Calu3 (cell line): ENCODE data around the gene C6orf136. TPM values are rescaled to one million over a fixed set of nuclear protein-coding genes. Genes with fewer than 3 reads are reported as not detected.

Experiments
- BruUV-seq: library from RNA; stranded (reverse); fragments of 400-500 nt; replicated peaks from 2 replicates; lab custom pipeline; 2021; lab: Mats Ljungman, UMichigan
- CTCF ChIA-PET: fragments of 300-600 bp; sonication (Branson Sonifier 250); formaldehyde crosslinking; loops from one replicate; lab custom pipeline; 2022; ENCODE audit warnings: antibody characterized with exemption; lab: Charles Lee
- DNase-seq: peaks from one replicate; pipeline ENCODE4 v3.0.0; 2022
- H3K27ac Mint-ChIP-seq: one replicate; pipeline ENCODE4 v1.8.0; 2022; ENCODE audit warnings: mixed read lengths; ENCODE audit not compliant: unreplicated experiment
- H3K27me3 Mint-ChIP-seq: one replicate; pipeline ENCODE4 v1.8.0; 2022; ENCODE audit warnings: mixed read lengths; ENCODE audit not compliant: unreplicated experiment
- H3K36me3 Mint-ChIP-seq: one replicate; pipeline ENCODE4 v1.8.0; 2022; ENCODE audit warnings: mild to moderate bottlenecking, moderate library complexity, mixed read lengths; ENCODE audit not compliant: insufficient read depth, unreplicated experiment
- H3K4me1 Mint-ChIP-seq: one replicate; pipeline ENCODE4 v1.8.0; 2022; ENCODE audit warnings: mild to moderate bottlenecking, low read depth, mixed read lengths; ENCODE audit not compliant: unreplicated experiment
- H3K4me3 Mint-ChIP-seq: one replicate; pipeline ENCODE4 v1.8.0; 2022; ENCODE audit warnings: mild to moderate bottlenecking, low read depth, moderate library complexity, mixed read lengths; ENCODE audit not compliant: unreplicated experiment
- H3K9me3 Mint-ChIP-seq: one replicate; pipeline ENCODE4 v1.8.0; 2022; ENCODE audit warnings: low read depth, mixed read lengths; ENCODE audit not compliant: unreplicated experiment
- CTCF ChIP-seq: fragments of 200-600 bp; IDR thresholded peaks from one replicate; pipeline ENCODE4 v1.8.0; 2022; ENCODE audit warnings: antibody characterized with exemption; ENCODE audit not compliant: unreplicated experiment
- intact Hi-C: fragments of 100-400 bp; cut with micrococcal nuclease; formaldehyde crosslinking; loops from one replicate; pipeline ENCODE4 v1.10.0; 2022; ENCODE audit not compliant: unreplicated experiment
- total RNA-seq: library from RNA; stranded (reverse); gene quantifications from 2 replicates; pipeline ENCODE4 v1.2.3, GENCODE V29; 2022

Gene C6orf136
- total RNA-seq, 1 experiment from 2014 or later = 32.4 TPM

GRCh38 chr6:30617565-30618269 is 29.2 kb upstream of the C6orf136 start, which contains the start of gene MRPS18B:
TSS of gene MRPS18B (plus strand) at chr6:30617840. CDS start at chr6:30617866, 26 bp downstream.
- CTCF ChIA-PET = interaction anchor here (0.6 to 2.0 kb wide), 3 partner anchors 29 to 113 kb away, joined by 3 to 10 read pairs (median 4); partner anchors contain the start of gene DHX16
- intact Hi-C loops = loop anchor here (5.0 kb wide), 1 partner anchor 105 kb away; the partner anchor contains the start of gene TUBB
- Mint-ChIP-seq H3K4me1 (peaks cover 46% of the 10 kb centered on the region), H3K27me3 (peaks cover 16% of the 10 kb centered on the region), H3K4me3 (peak within 1 kb of the TSS; percentile 70), H3K27ac (peak within 1 kb of the TSS; percentile 98), H3K36me3 (peaks cover 96% of the 10 kb centered on the region), H3K9me3 (no peaks in the 10 kb centered on the region)
- BruUV-seq = TSS peak; percentile 79
- no peak for TF ChIP-seq CTCF
- peak; percentile 98 for DNase-seq

GRCh38 chr6:30618270-30618797 is 28.6 kb upstream of the C6orf136 start:
- Mint-ChIP-seq H3K27me3 (peaks cover 16% of the 10 kb centered on the region), H3K4me1 (peaks cover 44% of the 10 kb centered on the region), H3K27ac (peak overlapping the region; percentile 98), H3K4me3 (peak overlapping the region; percentile 70), H3K36me3 (peaks cover 98% of the 10 kb centered on the region), H3K9me3 (no peaks in the 10 kb centered on the region)
- intact Hi-C loops = loop anchor here (5.0 kb wide), 1 partner anchor 104 kb away; the partner anchor contains the start of gene TUBB
- DNase-seq = no peak
- no TSS peak for BruUV-seq
- no peak for TF ChIP-seq CTCF
- CTCF ChIA-PET = interaction anchor here (1.2 to 2.0 kb wide), 2 partner anchors 54 to 113 kb away, joined by 4 to 10 read pairs; partner anchors contain the start of gene DHX16

- Mint-ChIP-seq H3K4me1 (peaks cover 34% of the 10 kb centered on the region), H3K27ac (peak overlapping the region; percentile 98), H3K27me3 (peaks cover 16% of the 10 kb centered on the region), H3K36me3 (peaks cover 96% of the 10 kb centered on the region), H3K4me3 (peak overlapping the region; percentile 70), H3K9me3 (no peaks in the 10 kb centered on the region)
- BruUV-seq = no TSS peak
- CTCF ChIA-PET = no interaction called here
- DNase-seq = no peak
- intact Hi-C loops = loop anchor here (5.0 kb wide), 1 partner anchor 103 kb away; the partner anchor contains the start of gene TUBB
- TF ChIP-seq CTCF = no peak
Observed at GRCh38 chr6:30619561-30619960, 27.4 kb upstream of the C6orf136 start.

GRCh38 chr6:30625511-30625910 is 21.4 kb upstream of the C6orf136 start:
- intact Hi-C loops = no loop called here
- Mint-ChIP-seq H3K27me3 (no peaks in the 10 kb centered on the region), H3K4me3 (peak overlapping the region; percentile 87), H3K4me1 (peaks cover 32% of the 10 kb centered on the region), H3K36me3 (peaks cover 93% of the 10 kb centered on the region), H3K9me3 (no peaks in the 10 kb centered on the region), H3K27ac (peak overlapping the region; percentile 97)
- BruUV-seq = no TSS peak
- no peak for DNase-seq
- no peak for TF ChIP-seq CTCF
- CTCF ChIA-PET = interaction anchor here (0.5 to 1.4 kb wide), 2 partner anchors 28 to 105 kb away, joined by 5 to 6 read pairs; no protein-coding TSS in a partner anchor
